GM18505 (cell line): ENCODE measurements around the gene HIC2.
"Not testable (repeated sequence)": the region's sequence is repeated elsewhere in the genome, so short reads cannot be mapped to it uniquely, and the experiment has no call there.

Source experiments
- ATAC-seq: cut with Tn5 transposase; IDR thresholded peaks from one replicate; pipeline ENCODE4 v1.9.1; 2021; ENCODE audit not compliant: unreplicated experiment

Gene HIC2

GRCh38 chr22:21499623-21500506 lies 82.7 kb downstream of the HIC2 start:
- not testable (repeated sequence) for ATAC-seq
